GM19438 (cell line): ENCODE data around the gene CFAP99.
"Not testable (repeated sequence)": the region's sequence is repeated elsewhere in the genome, so short reads cannot be mapped to it uniquely, and the experiment has no call there.

ENCODE experiments used
- ATAC-seq: cut with Tn5 transposase; IDR thresholded peaks from one replicate; pipeline ENCODE4 v1.9.1; 2021; ENCODE audit warnings: low read depth; ENCODE audit not compliant: unreplicated experiment

The CFAP99 gene

GRCh38 chr4:2465032-2465431, 46.3 kb downstream of the CFAP99 start:
- ATAC-seq: no peak

GRCh38 chr4:2465544-2465943, 46.8 kb downstream of the CFAP99 start:
- not testable (repeated sequence) for ATAC-seq

- peak; percentile 73 for ATAC-seq
These were observed 49.9 kb downstream of the CFAP99 start, which contains the start of gene RNF4 for GRCh38 chr4:2468456-2469191. RNF4 (plus strand) TSS chr4:2469106; CDS start chr4:2490494, 21,388 bp downstream.

GRCh38 chr4:2469192-2469984, 50.6 kb downstream of the CFAP99 start:
- peak; percentile 45 for ATAC-seq

GRCh38 chr4:2470791-2471190, 52.0 kb downstream of the CFAP99 start:
- ATAC-seq: no peak

GRCh38 chr4:2472187-2472586, 53.4 kb downstream of the CFAP99 start:
- ATAC-seq: no peak

- ATAC-seq: no peak
These were observed 59.5 kb downstream of the CFAP99 start for GRCh38 chr4:2478229-2478628.

GRCh38 chr4:2480649-2481048, 61.9 kb downstream of the CFAP99 start:
- ATAC-seq: no peak

- no peak for ATAC-seq
These were observed 63.4 kb downstream of the CFAP99 start for GRCh38 chr4:2482192-2482591.

GRCh38 chr4:2482693-2483092, 63.9 kb downstream of the CFAP99 start:
- ATAC-seq: peak; percentile 58

- no peak for ATAC-seq
These were observed 64.5 kb downstream of the CFAP99 start for GRCh38 chr4:2483237-2483636.

- ATAC-seq: no peak
These were observed 65.4 kb downstream of the CFAP99 start for GRCh38 chr4:2484185-2484584.

GRCh38 chr4:2484993-2485392, 66.2 kb downstream of the CFAP99 start:
- peak; percentile 73 for ATAC-seq

- ATAC-seq: no peak
These were observed 67.2 kb downstream of the CFAP99 start for GRCh38 chr4:2485956-2486355.

GRCh38 chr4:2486981-2487380, 68.2 kb downstream of the CFAP99 start:
- ATAC-seq: no peak

GRCh38 chr4:2487632-2488031, 68.9 kb downstream of the CFAP99 start:
- ATAC-seq: no peak

- ATAC-seq: no peak
These were observed 70.5 kb downstream of the CFAP99 start for GRCh38 chr4:2489081-2489805.

GRCh38 chr4:2489841-2490552, 71.2 kb downstream of the CFAP99 start:
- no peak for ATAC-seq

- ATAC-seq: no peak
These were observed 74.2 kb downstream of the CFAP99 start for GRCh38 chr4:2492970-2493369.

- no peak for ATAC-seq
These were observed 76.2 kb downstream of the CFAP99 start for GRCh38 chr4:2494992-2495391.

GRCh38 chr4:2497324-2497723, 78.6 kb downstream of the CFAP99 start:
- ATAC-seq: no peak
